Brain microvascular endothelial cell (primary cell): ENCODE results near the gene ODF2.
"Not testable (repeated sequence)": the region's sequence is repeated elsewhere in the genome, so short reads cannot be mapped to it uniquely, and the experiment has no call there.

Experiments
- DNase-seq: peaks from one replicate; pipeline ENCODE4 v3.0.0-alpha.2; 2020
- H3K27ac ChIP-seq: fragments of 250-450 bp; sonication (Bioruptor Pico); 2 replicates; pipeline ENCODE4 v1.5.1; 2020; ENCODE audit warnings: mild to moderate bottlenecking, moderate library complexity
- H3K27me3 ChIP-seq: fragments of 250-450 bp; sonication (Bioruptor Pico); replicated peaks from 2 replicates; pipeline ENCODE4 v1.5.1; 2020; ENCODE audit warnings: mild to moderate bottlenecking
- H3K36me3 ChIP-seq: fragments of 250-450 bp; sonication (Bioruptor Pico); replicated peaks from 2 replicates; pipeline ENCODE4 v1.5.1; 2020; ENCODE audit warnings: mild to moderate bottlenecking
- H3K4me3 ChIP-seq: 2 replicates; pipeline ENCODE4 v1.5.1; 2011; ENCODE audit warnings: low read depth, mild to moderate bottlenecking, control low read depth, low read length, moderate library complexity
- CTCF ChIP-seq: IDR thresholded peaks from 2 replicates; pipeline ENCODE4 v1.5.1; 2011; ENCODE audit warnings: low read depth, mild to moderate bottlenecking, moderate library complexity, low read length, control low read depth, inconsistent platforms; ENCODE audit errors: missing control alignments
- in situ Hi-C: cut with HindIII; loops from 2 replicates; pipeline ENCODE4 v1.10.0; 2017; ENCODE audit warnings: low sequenced_read_pairs, low pct_ligation_motif_present

ODF2 gene

GRCh38 chr9:128416432-128417019 lies 39.3 kb upstream of the ODF2 start:
- peaks cover 5% of the 10 kb centered on the region for H3K27me3 ChIP-seq
- DNase-seq: no peak
- in situ Hi-C loops: no loop called here
- no peak overlapping the region for H3K27ac ChIP-seq
- no peak for TF ChIP-seq CTCF
- no peaks in the 10 kb centered on the region for H3K36me3 ChIP-seq
- no peak overlapping the region for H3K4me3 ChIP-seq

GRCh38 chr9:128419061-128419925 lies 36.5 kb upstream of the ODF2 start:
- Histone ChIP-seq H3K27me3 (peaks cover 3% of the 10 kb centered on the region), H3K4me3 (peak overlapping the region; percentile 29), H3K27ac (no peak overlapping the region), H3K36me3 (peaks cover 5% of the 10 kb centered on the region)
- DNase-seq: no peak
- TF ChIP-seq CTCF: no peak
- in situ Hi-C loops: no loop called here

- H3K27ac ChIP-seq: no peak overlapping the region
- H3K27me3 ChIP-seq: no peaks in the 10 kb centered on the region
- peak overlapping the region; percentile 72 for H3K4me3 ChIP-seq
- DNase-seq: peak; percentile 31
- peaks cover 8% of the 10 kb centered on the region for H3K36me3 ChIP-seq
- peak; percentile 62 for TF ChIP-seq CTCF
- in situ Hi-C loops: no loop called here
Measured at GRCh38 chr9:128420060-128420650, 35.7 kb upstream of the ODF2 start.

- peak; percentile 19 for DNase-seq
- peak; percentile 20 for TF ChIP-seq CTCF
- Histone ChIP-seq H3K4me3 (peak within 1 kb of the TSS; percentile 72), H3K27ac (peak within 1 kb of the TSS; percentile 50), H3K36me3 (peaks cover 13% of the 10 kb centered on the region), H3K27me3 (no peaks in the 10 kb centered on the region)
- in situ Hi-C loops: no loop called here
Measured at GRCh38 chr9:128420651-128421481, 34.9 kb upstream of the ODF2 start, which contains the start of gene CERCAM. CERCAM (plus strand) TSS chr9:128420857; CDS start chr9:128420878, 21 bp downstream.

GRCh38 chr9:128421482-128421996 lies 34.3 kb upstream of the ODF2 start:
- H3K36me3 ChIP-seq: peaks cover 18% of the 10 kb centered on the region
- TF ChIP-seq CTCF: no peak
- H3K27ac ChIP-seq: peak overlapping the region; percentile 50
- in situ Hi-C loops: no loop called here
- peak; percentile 9 for DNase-seq
- H3K4me3 ChIP-seq: peak overlapping the region; percentile 72
- no peaks in the 10 kb centered on the region for H3K27me3 ChIP-seq

GRCh38 chr9:128422022-128422782 lies 33.6 kb upstream of the ODF2 start:
- H3K36me3 ChIP-seq: peaks cover 22% of the 10 kb centered on the region
- DNase-seq, in situ Hi-C loops, H3K27me3 ChIP-seq, H3K27ac ChIP-seq: not testable (repeated sequence)
- peak overlapping the region; percentile 72 for H3K4me3 ChIP-seq
